Measurements from ENCODE around the gene GABARAPL1. TPM values are rescaled to one million over a fixed set of nuclear protein-coding genes. Genes with fewer than 3 reads are reported as not detected.

Gene GABARAPL1
- polyA plus RNA-seq, 1 donor from 2014 or later = 213 TPM

- no peaks in the 10 kb centered on the region for H3F3A ChIP-seq (ENCODE audit: insufficient read depth, low read length, poor library complexity, severe bottlenecking)
- H3K79me2 ChIP-seq (replicated peaks; ENCODE audit: insufficient read depth, low read length) = peaks cover 17% of the 10 kb centered on the region
- no peak overlapping the region for H3K4me3 ChIP-seq (ENCODE audit: low read length)
- H3K9me2 ChIP-seq (ENCODE audit: insufficient read depth, low read length) = no peaks in the 10 kb centered on the region
- H4K20me1 ChIP-seq (ENCODE audit: insufficient read depth) = no peaks in the 10 kb centered on the region
- no peaks in the 10 kb centered on the region for H3K9me3 ChIP-seq (ENCODE audit: low read length)
- H3K9ac ChIP-seq (ENCODE audit: low read length) = no peak overlapping the region
- no peaks in the 10 kb centered on the region for H3K27me3 ChIP-seq (ENCODE audit: insufficient read depth, low read depth, low read length)
- H3K4me2 ChIP-seq (ENCODE audit: low read length) = no peak overlapping the region
- no peaks in the 10 kb centered on the region for H3K36me3 ChIP-seq (ENCODE audit: insufficient read depth, low read length)
- TF ChIP-seq RAD21 (conservative IDR thresholded peaks at IDR 0.05) = no peak
- no peak for TF ChIP-seq EP300 (conservative IDR thresholded peaks at IDR 0.05; ENCODE audit: poor library complexity, severe bottlenecking)
- TF ChIP-seq MXI1 (conservative IDR thresholded peaks at IDR 0.05; ENCODE audit: poor library complexity, severe bottlenecking) = no peak
- no peak for TF ChIP-seq SMC3 (conservative IDR thresholded peaks at IDR 0.05; ENCODE audit: poor library complexity)
- no peak overlapping the region for H2AFZ ChIP-seq (ENCODE audit: low read depth, low read length)
- H3K27ac ChIP-seq (ENCODE audit: low read length) = no peak overlapping the region
Observed at GRCh38 chr12:10210225-10210624, 2.5 kb upstream of the GABARAPL1 start.

- Histone ChIP-seq H3K9ac (ENCODE audit: low read length) (no peak overlapping the region), H3K27me3 (ENCODE audit: insufficient read depth, low read depth, low read length) (no peaks in the 10 kb centered on the region), H4K20me1 (ENCODE audit: insufficient read depth) (no peaks in the 10 kb centered on the region), H3K4me3 (ENCODE audit: low read length) (no peak overlapping the region), H2AFZ (ENCODE audit: low read depth, low read length) (no peak overlapping the region), H3K9me2 (ENCODE audit: insufficient read depth, low read length) (no peaks in the 10 kb centered on the region), H3F3A (ENCODE audit: insufficient read depth, low read length, poor library complexity, severe bottlenecking) (no peaks in the 10 kb centered on the region), H3K4me2 (ENCODE audit: low read length) (no peak overlapping the region), H3K36me3 (ENCODE audit: insufficient read depth, low read length) (no peaks in the 10 kb centered on the region), H3K9me3 (ENCODE audit: low read length) (no peaks in the 10 kb centered on the region), H3K79me2 (replicated peaks; ENCODE audit: insufficient read depth, low read length) (peaks cover 27% of the 10 kb centered on the region), H3K27ac (ENCODE audit: low read length) (no peak overlapping the region)
- TF ChIP-seq CTCF (IDR thresholded peaks at IDR 0.05; ENCODE audit: poor library complexity, severe bottlenecking) (no peak), MXI1 (conservative IDR thresholded peaks at IDR 0.05; ENCODE audit: poor library complexity, severe bottlenecking) (no peak), EP300 (conservative IDR thresholded peaks at IDR 0.05; ENCODE audit: poor library complexity, severe bottlenecking) (no peak), SMC3 (conservative IDR thresholded peaks at IDR 0.05; ENCODE audit: poor library complexity) (no peak), RAD21 (conservative IDR thresholded peaks at IDR 0.05) (no peak), EZH2 (IDR thresholded peaks at IDR 0.05; ENCODE audit: borderline replicate concordance, insufficient read depth, low read length, poor library complexity, severe bottlenecking) (no peak), TAF1 (IDR thresholded peaks at IDR 0.05; ENCODE audit: low read depth) (no peak), REST (IDR thresholded peaks at IDR 0.05; ENCODE audit: borderline replicate concordance) (no peak), POLR2AphosphoS5 (IDR thresholded peaks at IDR 0.05) (no peak)
Observed at GRCh38 chr12:10211101-10211939, 1.4 kb upstream of the GABARAPL1 start.

All from neural cell (in vitro differentiated cells).